GM12878 (cell line): Measurements from ENCODE around the gene OLIG2. TPM values are rescaled to one million over a fixed set of nuclear protein-coding genes. Genes with fewer than 3 reads are reported as not detected.

Source experiments
- ATAC-seq: fragments of 200-7000 bp; cut with Tn5 transposase; 3 replicates; pipeline ENCODE4 v1.9.1; 2020; ENCODE audit warnings: mild to moderate bottlenecking, moderate library complexity
- BruUV-seq: library from RNA; stranded (reverse); fragments of 400-500 nt; replicated peaks from 2 replicates; lab custom pipeline; 2021; lab: Mats Ljungman, UMichigan
- CTCF ChIA-PET: fragments of 300-600 bp; sonication (Branson Sonifier 250); formaldehyde crosslinking; extraction: SDS; loops from one replicate; lab custom pipeline; 2021; ENCODE audit warnings: inconsistent platforms; lab: Yijun Ruan, JAX
- POLR2A ChIA-PET: fragments of 350-600 bp; formaldehyde crosslinking; extraction: SDS; loops from one replicate; lab custom pipeline; 2021; ENCODE audit warnings: inconsistent platforms; lab: Charles Lee
- RAD21 ChIA-PET: fragments of 300-600 bp; sonication (Branson Sonifier 250); formaldehyde crosslinking; loops from one replicate; lab custom pipeline; 2023; ENCODE audit warnings: antibody characterized with exemption; ENCODE audit not compliant: unreplicated experiment; lab: Charles Lee
- SMC1A ChIA-PET: fragments of 300-600 bp; sonication (Branson Sonifier 250); formaldehyde crosslinking; loops from one replicate; lab custom pipeline; 2023; ENCODE audit not compliant: unreplicated experiment, uncharacterized antibody; lab: Charles Lee
- DNase-seq: peaks from one replicate; pipeline ENCODE4 v3.0.0-alpha.2; 2011; ENCODE audit warnings: low read depth, low spot score
- FAIRE-seq: peaks from 3 replicates; lab custom pipeline; 2011; peaks lifted over from hg19 to GRCh38; lab: Jason Lieb, UNC
- H2AFZ ChIP-seq: 2 replicates; pipeline ENCODE4 v1.6.0; 2011; ENCODE audit warnings: low read depth, low read length, control low read depth; ENCODE audit not compliant: control insufficient read depth
- H3K27ac ChIP-seq: 2 replicates; pipeline ENCODE4 v1.5.1; 2011; ENCODE audit warnings: control low read depth; ENCODE audit not compliant: control insufficient read depth, insufficient read depth
- H3K27me3 ChIP-seq, 2 experiments: replicated peaks in 1 of 2; 2 replicates each; pipeline versions ENCODE4 v1.6.0 to v1.6.1; 2011; ENCODE audit warnings: low read length in 1 of 2; ENCODE audit not compliant: control insufficient read depth in 2 of 2, insufficient read depth in 2 of 2
- H3K36me3 ChIP-seq, 2 experiments: 2 replicates each; pipeline ENCODE4 v1.5.1; 2011; ENCODE audit warnings: low read length in 1 of 2; ENCODE audit not compliant: control insufficient read depth in 2 of 2, insufficient read depth in 2 of 2
- H3K4me1 ChIP-seq: 2 replicates; pipeline ENCODE4 v1.6.1; 2011; ENCODE audit warnings: mild to moderate bottlenecking, low read length, moderate library complexity, mixed read lengths; ENCODE audit not compliant: control insufficient read depth, insufficient read depth
- H3K4me2 ChIP-seq: 2 replicates; pipeline ENCODE4 v1.6.0; 2011; ENCODE audit warnings: control low read depth; ENCODE audit not compliant: control insufficient read depth, insufficient read depth
- H3K4me3 ChIP-seq: fragments of 200-600 bp; sonication (generic); 2 replicates; pipeline ENCODE4 v1.5.1; 2016
- H3K79me2 ChIP-seq: 2 replicates; pipeline ENCODE4 v1.6.0; 2011; ENCODE audit warnings: low read length; ENCODE audit not compliant: control insufficient read depth, insufficient read depth
- H3K9ac ChIP-seq: 2 replicates; pipeline ENCODE4 v1.8.0; 2011; ENCODE audit warnings: low read length, control low read depth, mixed read lengths; ENCODE audit not compliant: control insufficient read depth, insufficient read depth
- H3K9me3 ChIP-seq: replicated peaks from 3 replicates; pipeline ENCODE4 v1.5.1; 2011; ENCODE audit warnings: mild to moderate bottlenecking, low read length; ENCODE audit not compliant: control insufficient read depth, insufficient read depth
- H4K20me1 ChIP-seq: 2 replicates; pipeline ENCODE4 v1.6.0; 2011; ENCODE audit not compliant: control insufficient read depth, insufficient read depth
- CEBPZ ChIP-seq: fragments of 150-350 bp; IDR thresholded peaks from 2 replicates; pipeline ENCODE4 v1.6.1; 2016; ENCODE audit warnings: low read depth, low read length
- ESRRA ChIP-seq: IDR thresholded peaks from 2 replicates; pipeline ENCODE4 v1.6.1; 2012; ENCODE audit warnings: mild to moderate bottlenecking, low read length, improper control_type of control experiment
- ETV6 ChIP-seq, 2 experiments: fragments of 450-650 bp in 1 of 2; IDR thresholded peaks in 1 of 2; conservative IDR thresholded peaks in 1 of 2; 2 replicates each; pipeline ENCODE4 v1.6.1; 2014; ENCODE audit warnings: antibody characterized with exemption in 1 of 2, borderline replicate concordance in 1 of 2, low read depth in 1 of 2, mild to moderate bottlenecking in 1 of 2, moderate library complexity in 1 of 2
- NFXL1 ChIP-seq: fragments of 450-650 bp; IDR thresholded peaks from 2 replicates; pipeline ENCODE4 v1.6.1; 2017; ENCODE audit warnings: antibody characterized with exemption, mild to moderate bottlenecking, borderline replicate concordance
- STAT3 ChIP-seq: IDR thresholded peaks from 2 replicates; pipeline ENCODE4 v1.6.1; 2011; ENCODE audit warnings: low read depth, low read length, improper control_type of control experiment
- ZNF622 ChIP-seq: fragments of 450-650 bp; IDR thresholded peaks from 2 replicates; pipeline ENCODE4 v1.6.1; 2017; ENCODE audit warnings: mild to moderate bottlenecking, inconsistent platforms
- WGBS: methylation state at CpG from one replicate; pipeline ENCODE4 v1.1.6; 2016; ENCODE audit warnings: low lambda C conversion rate; ENCODE audit not compliant: insufficient replicate concordance, insufficient coverage; ENCODE audit errors: missing lambda C conversion rate; 5-methylcytosine and 5-hydroxymethylcytosine counted together
- in situ Hi-C: fragments of 300-500 bp; cut with MboI; formaldehyde crosslinking; loops from 9 replicates; pipeline ENCODE4 v1.14.3; 2018; ENCODE audit warnings: mixed read lengths
- intact Hi-C: fragments of 100-400 bp; cut with micrococcal nuclease; formaldehyde crosslinking; loops from one replicate; pipeline ENCODE4 v1.14.2; 2022; ENCODE audit not compliant: unreplicated experiment
- polyA plus RNA-seq, 11 experiments: library from polyadenylated mRNA; depleted of rRNA in 4 of 11; unstranded in 6 of 11; stranded (reverse) in 5 of 11; fragments of >200 nt; fragmentation: Nextera tagmentation in 4 of 11; fragmentation: Illumina TruSeq in 1 of 11; extraction: Ambion mirVana in 4 of 11; extraction: Trizol in 1 of 11; gene quantifications; 1 replicate in 1 of 11; 2 replicates in 10 of 11; pipeline versions ENCODE4 v1.2.1 to v1.2.3, GENCODE V29; 2011 to 2016; ENCODE audit warnings: inconsistent platforms in 2 of 11, missing spikeins in 2 of 11, low read depth in 1 of 11
- total RNA-seq, 4 experiments: library from RNA; depleted of rRNA in 3 of 4; stranded (reverse); fragments of >200 nt in 3 of 4; fragmentation: Illumina TruSeq in 1 of 4; extraction: Trizol in 1 of 4; gene quantifications; 2 replicates each; pipeline versions ENCODE4 v1.2.1 to v1.2.3, GENCODE V29; 2013 to 2021
- TF ChIP-seq, protein P1 (sequence below): IDR thresholded peaks from 2 replicates; pipeline ENCODE4 v1.6.1; 2012; ENCODE audit warnings: mild to moderate bottlenecking, low read depth, low read length
- TF ChIP-seq, protein P2 (sequence below): IDR thresholded peaks from 2 replicates; pipeline ENCODE4 v1.6.1; 2011; ENCODE audit warnings: low read depth, low read length, improper control_type of control experiment, borderline replicate concordance

The OLIG2 gene
- total and polyA plus RNA-seq, 10 of the 15 experiments (the other 5 are each of a cell fraction or from before 2014, with no cell fraction given) = not detected

DNA sequence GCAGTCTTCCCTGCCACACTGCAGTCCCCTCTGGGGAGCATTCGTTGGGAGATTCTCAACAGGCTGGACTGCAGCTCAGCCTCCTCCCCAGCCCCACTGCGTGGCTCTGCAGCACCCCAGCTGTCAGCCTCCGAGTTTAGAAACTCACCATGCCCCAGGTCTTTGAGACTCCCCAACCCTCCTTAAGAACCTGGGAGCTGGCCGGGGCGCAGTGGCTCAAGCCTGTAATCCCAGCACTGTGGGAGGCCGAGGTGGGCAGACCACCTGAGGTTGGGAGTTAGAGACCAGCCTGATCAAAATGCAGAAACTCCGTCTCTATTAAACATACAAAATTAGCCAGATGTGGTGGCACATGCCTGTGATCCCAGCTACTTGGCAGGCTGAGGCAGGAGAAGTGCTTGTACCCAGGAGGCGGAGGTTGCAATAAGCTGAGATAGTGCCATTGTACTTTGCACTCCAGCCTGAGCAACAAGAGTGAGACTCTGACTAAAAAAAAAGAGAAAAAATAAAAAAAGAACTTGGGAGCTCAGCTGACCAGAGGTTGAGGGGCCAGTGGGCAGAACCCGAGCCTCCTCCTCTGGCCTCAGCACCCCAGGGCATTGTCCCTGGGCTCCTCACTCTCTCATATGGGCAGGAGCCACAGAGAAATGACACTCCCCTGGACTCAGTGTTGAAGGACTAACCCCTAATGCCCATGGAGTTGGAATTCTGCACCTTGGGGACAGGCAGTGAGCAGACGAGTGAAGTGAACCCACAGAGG lies 5.6 kb downstream of the OLIG2 start (continued):
- TF ChIP-seq CEBPZ (no peak), STAT3 (no peak), ETV6 (conservative IDR thresholded peaks at IDR 0.05 in 1 of 2, IDR thresholded peaks at IDR 0.05 in 1 of 2; ENCODE audit: borderline replicate concordance in 1 of 2, low read depth in 1 of 2) (no peak)

DNA sequence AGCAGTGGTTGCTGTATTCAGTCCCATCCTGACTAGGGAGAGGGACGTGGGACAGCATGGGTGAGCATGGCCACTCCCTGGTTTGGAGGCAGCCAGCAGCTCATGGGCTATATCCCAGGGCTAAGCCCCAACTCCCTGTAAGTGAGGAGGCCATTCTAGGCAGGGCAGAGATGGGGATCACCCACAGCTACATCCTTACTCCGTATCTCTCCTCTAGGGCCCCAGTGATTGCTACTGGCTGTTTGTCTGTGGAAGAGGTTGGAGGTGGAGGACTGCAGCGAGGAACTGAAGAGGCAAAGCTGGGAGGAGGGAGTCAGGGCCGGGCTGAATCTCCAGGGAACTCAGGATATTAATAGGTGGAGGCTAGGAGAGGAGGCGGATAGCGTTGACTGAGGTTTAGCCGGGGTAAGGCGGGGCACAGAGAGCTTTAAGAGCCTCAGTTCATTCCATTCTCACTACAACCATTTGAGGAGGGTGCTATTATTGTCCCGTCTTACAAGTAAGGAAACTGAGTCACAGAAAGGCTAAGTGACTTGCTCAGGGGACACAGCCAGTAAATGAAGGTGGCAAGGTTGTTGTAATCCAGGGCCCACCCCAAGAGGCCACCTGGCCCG lies 6.8 kb downstream of the OLIG2 start:
- H3K4me2 ChIP-seq = no peak overlapping the region
- H3K27me3 ChIP-seq = peaks cover 6 to 11% of the 10 kb centered on the region in 2 experiments; a peak in 3 of 4 replicates
- ChIA-PET POLR2A (no interaction called here), SMC1A (no interaction called here), RAD21 (interaction anchor here (0.6 kb wide), 1 partner anchor 413 kb away, joined by 3 read pairs; no protein-coding TSS in a partner anchor), CTCF (interaction anchor here (0.6 kb wide), 1 partner anchor 93 kb away, joined by 3 read pairs; no protein-coding TSS in a partner anchor)
- no peaks in the 10 kb centered on the region for H3K4me1 ChIP-seq
- WGBS = 36% methylated on average over 10 of the region's 10 CpGs
- intact Hi-C loops (no loop called here), in situ Hi-C loops (no loop called here)
- no peak overlapping the region for H3K9ac ChIP-seq
- ATAC-seq (no peak), DNase-seq (no peak), FAIRE-seq (no peak)
- H3K9me3 ChIP-seq = no peaks in the 10 kb centered on the region
- no TSS peak for BruUV-seq
- no peak overlapping the region for H3K4me3 ChIP-seq
- no peak overlapping the region for H2AFZ ChIP-seq
- no peaks in the 10 kb centered on the region for H4K20me1 ChIP-seq
- no peak overlapping the region for H3K27ac ChIP-seq
- no peaks in the 10 kb centered on the region for H3K36me3 ChIP-seq
- no peaks in the 10 kb centered on the region for H3K79me2 ChIP-seq
- TF ChIP-seq ZNF622 (no peak), ESRRA (no peak), NFXL1 (no peak)
- TF ChIP-seq, protein P1, sequence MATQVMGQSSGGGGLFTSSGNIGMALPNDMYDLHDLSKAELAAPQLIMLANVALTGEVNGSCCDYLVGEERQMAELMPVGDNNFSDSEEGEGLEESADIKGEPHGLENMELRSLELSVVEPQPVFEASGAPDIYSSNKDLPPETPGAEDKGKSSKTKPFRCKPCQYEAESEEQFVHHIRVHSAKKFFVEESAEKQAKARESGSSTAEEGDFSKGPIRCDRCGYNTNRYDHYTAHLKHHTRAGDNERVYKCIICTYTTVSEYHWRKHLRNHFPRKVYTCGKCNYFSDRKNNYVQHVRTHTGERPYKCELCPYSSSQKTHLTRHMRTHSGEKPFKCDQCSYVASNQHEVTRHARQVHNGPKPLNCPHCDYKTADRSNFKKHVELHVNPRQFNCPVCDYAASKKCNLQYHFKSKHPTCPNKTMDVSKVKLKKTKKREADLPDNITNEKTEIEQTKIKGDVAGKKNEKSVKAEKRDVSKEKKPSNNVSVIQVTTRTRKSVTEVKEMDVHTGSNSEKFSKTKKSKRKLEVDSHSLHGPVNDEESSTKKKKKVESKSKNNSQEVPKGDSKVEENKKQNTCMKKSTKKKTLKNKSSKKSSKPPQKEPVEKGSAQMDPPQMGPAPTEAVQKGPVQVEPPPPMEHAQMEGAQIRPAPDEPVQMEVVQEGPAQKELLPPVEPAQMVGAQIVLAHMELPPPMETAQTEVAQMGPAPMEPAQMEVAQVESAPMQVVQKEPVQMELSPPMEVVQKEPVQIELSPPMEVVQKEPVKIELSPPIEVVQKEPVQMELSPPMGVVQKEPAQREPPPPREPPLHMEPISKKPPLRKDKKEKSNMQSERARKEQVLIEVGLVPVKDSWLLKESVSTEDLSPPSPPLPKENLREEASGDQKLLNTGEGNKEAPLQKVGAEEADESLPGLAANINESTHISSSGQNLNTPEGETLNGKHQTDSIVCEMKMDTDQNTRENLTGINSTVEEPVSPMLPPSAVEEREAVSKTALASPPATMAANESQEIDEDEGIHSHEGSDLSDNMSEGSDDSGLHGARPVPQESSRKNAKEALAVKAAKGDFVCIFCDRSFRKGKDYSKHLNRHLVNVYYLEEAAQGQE = no peak
- TF ChIP-seq, protein P2, sequence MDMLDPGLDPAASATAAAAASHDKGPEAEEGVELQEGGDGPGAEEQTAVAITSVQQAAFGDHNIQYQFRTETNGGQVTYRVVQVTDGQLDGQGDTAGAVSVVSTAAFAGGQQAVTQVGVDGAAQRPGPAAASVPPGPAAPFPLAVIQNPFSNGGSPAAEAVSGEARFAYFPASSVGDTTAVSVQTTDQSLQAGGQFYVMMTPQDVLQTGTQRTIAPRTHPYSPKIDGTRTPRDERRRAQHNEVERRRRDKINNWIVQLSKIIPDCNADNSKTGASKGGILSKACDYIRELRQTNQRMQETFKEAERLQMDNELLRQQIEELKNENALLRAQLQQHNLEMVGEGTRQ = no peak
